Vagina (tissue), 2 donors: ENCODE results near the gene SLC25A28.
"Not testable (repeated sequence)": the region's sequence is repeated elsewhere in the genome, so short reads cannot be mapped to it uniquely, and the experiment has no call there.

Experiments
- CTCF ChIP-seq, 3 experiments: fragments of 450-650 bp in 2 of 3; fragments of 200-600 bp in 1 of 3; sonication (generic) in 1 of 3; IDR thresholded peaks; one replicate each; pipeline ENCODE4 v1.5.1; 2017 to 2019; ENCODE audit warnings: antibody characterized with exemption in 3 of 3, mild to moderate bottlenecking in 2 of 3, moderate library complexity in 2 of 3
- POLR2A ChIP-seq, 2 donors: fragments of 450-650 bp; IDR thresholded peaks; one replicate each; pipeline ENCODE4 v1.6.1; 2017; ENCODE audit warnings: antibody characterized with exemption in 2 of 2, mild to moderate bottlenecking in 2 of 2, moderate library complexity in 2 of 2

GRCh38 chr10:99596708-99597107, 23.5 kb downstream of the SLC25A28 start:
- not testable (repeated sequence) for TF ChIP-seq POLR2A, CTCF (IDR thresholded peaks at IDR 0.05)
